GM12891 (cell line): ENCODE results near the gene LRRN4CL.

Source experiments
- DNase-seq: peaks from one replicate; pipeline ENCODE4 v3.0.0; 2011; ENCODE audit warnings: low spot score; ENCODE audit not compliant: insufficient read length
- FAIRE-seq: peaks from 2 replicates; lab custom pipeline; 2011; peaks lifted over from hg19 to GRCh38; lab: Jason Lieb, UNC
- PAX5 ChIP-seq: IDR thresholded peaks from 2 replicates; pipeline ENCODE4 v1.6.1; 2011; ENCODE audit warnings: low read length, moderate library complexity, mild to moderate bottlenecking; ENCODE audit not compliant: insufficient read depth, severe bottlenecking
- POLR2A ChIP-seq: IDR thresholded peaks from 2 replicates; pipeline ENCODE4 v1.6.1; 2011; ENCODE audit warnings: low read depth, low read length, control low read depth
- POLR2AphosphoS5 ChIP-seq: IDR thresholded peaks from 2 replicates; pipeline ENCODE4 v1.6.1; 2011; ENCODE audit warnings: low read depth, low read length, control low read depth
- POU2F2 ChIP-seq: IDR thresholded peaks from 2 replicates; pipeline ENCODE4 v1.6.1; 2011; ENCODE audit warnings: low read depth, mild to moderate bottlenecking, control low read depth, low read length, moderate library complexity
- SPI1 ChIP-seq: IDR thresholded peaks from 2 replicates; pipeline ENCODE4 v1.6.1; 2011; ENCODE audit warnings: low read depth, low read length, control low read depth
- TAF1 ChIP-seq: IDR thresholded peaks from 2 replicates; pipeline ENCODE4 v1.6.1; 2011; ENCODE audit warnings: low read depth, low read length, control low read depth

LRRN4CL gene

DNA sequence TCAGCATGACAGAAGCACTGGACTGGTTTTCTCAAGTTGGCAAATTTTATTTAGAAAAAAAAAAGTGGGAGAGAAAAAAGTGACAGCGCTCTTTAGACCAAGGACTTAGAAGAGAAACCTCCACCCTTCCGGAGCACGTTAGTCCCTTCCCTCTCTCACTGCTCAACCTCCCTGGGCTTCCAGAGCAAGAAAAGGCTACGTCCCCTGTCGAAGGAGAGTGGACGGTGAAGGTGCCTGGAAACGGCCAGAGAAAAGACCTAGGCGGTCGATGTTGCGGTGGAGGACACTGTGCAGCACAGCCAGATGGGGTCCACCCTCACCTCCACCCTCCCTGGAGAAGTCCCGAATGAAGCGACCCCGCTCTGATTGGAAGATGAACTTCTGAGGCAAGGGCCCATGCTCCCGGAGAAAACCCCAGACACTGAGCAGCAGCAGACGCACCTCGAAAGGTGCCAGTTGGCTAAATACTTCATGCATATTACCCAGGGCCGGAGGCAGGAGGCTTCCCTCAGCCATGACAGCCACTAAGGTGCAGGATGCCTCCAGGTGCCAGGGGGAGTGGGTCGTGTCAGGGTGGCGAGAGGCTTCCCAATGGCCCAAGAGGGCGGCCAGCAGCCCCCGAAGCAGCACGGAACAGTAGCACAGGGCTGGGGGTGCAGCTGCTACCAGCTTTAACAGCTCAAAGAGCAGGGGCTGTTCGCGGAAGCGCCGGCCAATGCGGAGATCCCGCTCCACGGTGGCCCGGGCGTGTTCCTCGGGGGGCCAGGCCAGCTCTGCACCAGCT is 42.3 kb downstream of the LRRN4CL start:
- DNase-seq (no peak), FAIRE-seq (no peak)
- TF ChIP-seq SPI1 (no peak), PAX5 (no peak), POU2F2 (no peak), POLR2AphosphoS5 (no peak), TAF1 (no peak), POLR2A (no peak)

DNA sequence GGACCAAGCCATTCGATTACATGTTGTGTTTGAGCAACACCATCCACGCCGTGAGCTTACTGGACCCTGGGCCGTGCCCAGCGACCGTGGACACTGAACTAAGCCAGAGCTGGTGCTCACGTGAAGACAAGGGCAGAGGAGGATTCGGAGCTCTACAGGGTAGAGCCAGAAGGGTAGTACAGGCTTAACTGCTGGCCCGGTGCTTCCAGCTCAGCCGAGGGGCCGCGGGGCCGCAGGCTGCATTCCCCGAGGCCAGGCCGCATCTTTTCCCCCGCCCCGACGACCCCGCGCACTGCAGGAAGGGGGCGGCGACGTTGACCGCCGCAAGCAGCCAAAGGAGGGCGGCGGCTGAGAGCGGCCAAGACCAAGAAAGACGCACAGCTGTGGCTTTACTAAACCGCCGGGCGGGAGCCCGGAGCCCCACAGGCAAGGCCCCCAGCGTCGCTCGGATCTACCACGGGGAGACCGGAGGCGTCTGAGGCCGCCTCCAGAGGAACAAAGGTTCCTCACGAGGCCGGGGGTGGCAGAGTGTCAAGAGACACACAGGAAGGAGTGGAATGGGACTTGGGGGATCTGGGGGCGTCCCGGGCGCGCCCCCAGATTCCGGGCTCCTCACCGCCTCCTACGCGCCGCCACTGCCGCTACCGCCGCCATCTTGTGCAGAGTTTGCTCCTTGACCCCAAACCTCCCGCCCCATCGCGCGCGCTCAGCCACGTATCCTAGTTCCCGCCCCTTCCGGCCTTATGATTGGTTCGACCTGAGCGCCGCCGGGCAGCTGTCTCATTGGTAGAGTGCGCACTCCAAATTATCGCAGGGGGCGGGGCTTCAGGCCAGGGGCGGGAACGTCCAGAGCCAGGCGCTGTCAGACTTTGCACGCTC is 43.1 kb downstream of the LRRN4CL start, which contains the start of gene GANAB:
GANAB (minus strand) TSS at position 668 of the 879 bp plus-strand sequence; CDS start at position 654, 14 bp downstream.
- FAIRE-seq (peak; percentile 94), DNase-seq (peak; percentile 100)
- TF ChIP-seq TAF1 (peak; percentile 92), POU2F2 (peak; percentile 77), PAX5 (peak; percentile 35), SPI1 (no peak), POLR2A (peak; percentile 81), POLR2AphosphoS5 (peak; percentile 84)

DNA sequence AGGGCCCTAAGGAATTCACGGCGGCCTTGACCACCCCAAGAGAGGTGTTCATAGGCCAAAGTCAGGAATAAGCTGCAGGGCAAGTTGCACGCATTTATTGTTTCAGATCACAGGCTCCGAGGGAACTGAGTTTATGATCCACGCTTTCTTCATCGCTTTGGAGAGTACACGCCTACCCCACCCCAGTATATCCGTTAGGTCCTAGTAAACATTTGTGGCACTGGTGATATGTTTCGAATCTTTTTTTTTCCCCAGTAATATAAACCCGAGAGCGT is 43.7 kb downstream of the LRRN4CL start:
- DNase-seq (no peak), FAIRE-seq (peak; percentile 28)
- TF ChIP-seq POLR2AphosphoS5 = no peak

DNA sequence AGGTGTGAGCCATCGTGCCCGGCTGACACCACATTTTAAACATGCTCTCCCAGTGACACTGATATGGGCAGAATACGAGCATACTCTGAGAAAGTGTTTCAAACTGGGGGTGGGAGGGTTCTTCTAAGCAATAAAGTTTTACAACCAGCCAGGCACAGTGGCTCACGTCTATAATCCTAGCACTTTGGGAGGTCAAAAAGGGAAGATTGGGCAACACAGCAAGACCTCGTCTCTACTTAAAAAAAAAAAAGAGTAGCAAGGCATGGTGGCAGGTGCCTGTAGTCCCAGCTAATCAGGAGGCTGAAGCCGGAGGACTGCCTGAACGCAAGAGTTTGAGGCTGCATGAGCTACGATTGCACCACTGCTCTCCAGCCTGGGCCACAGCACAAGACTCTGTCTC is 45.1 kb downstream of the LRRN4CL start:
- DNase-seq (no peak), FAIRE-seq (no peak)
- TF ChIP-seq POLR2AphosphoS5 = no peak
- no peak for TF ChIP-seq PAX5
- TF ChIP-seq SPI1 = no peak
- no peak for TF ChIP-seq POU2F2
- no peak for TF ChIP-seq TAF1
- no peak for TF ChIP-seq POLR2A
